GM21447 (cell line): ENCODE results near the gene EFEMP2.

Source experiments
- ATAC-seq: cut with Tn5 transposase; IDR thresholded peaks from one replicate; pipeline ENCODE4 v1.9.1; 2021; ENCODE audit not compliant: unreplicated experiment

Gene EFEMP2

GRCh38 chr11:65872586-65873317 is at the start of gene EFEMP2:
TSS of gene EFEMP2 (minus strand) at chr11:65872800. CDS start at chr11:65872354, 446 bp downstream.
- ATAC-seq: no peak

- ATAC-seq: no peak
These were observed 49.3 kb upstream of the EFEMP2 start for GRCh38 chr11:65921876-65922275.

GRCh38 chr11:65921033-65921555 is 48.5 kb upstream of the EFEMP2 start:
- no peak for ATAC-seq

GRCh38 chr11:65920372-65920802 is 47.8 kb upstream of the EFEMP2 start:
- ATAC-seq: no peak

GRCh38 chr11:65919573-65920371 is 47.2 kb upstream of the EFEMP2 start:
- peak; percentile 31 for ATAC-seq

GRCh38 chr11:65919141-65919572 is 46.6 kb upstream of the EFEMP2 start, which contains the start of gene DRAP1:
TSS of gene DRAP1 (plus strand) at chr11:65919426. CDS start at chr11:65919502, 76 bp downstream.
- ATAC-seq: peak; percentile 85

GRCh38 chr11:65918211-65919140 is 45.9 kb upstream of the EFEMP2 start, which contains the start of gene C11orf68:
TSS of gene C11orf68 (minus strand) at chr11:65919062. CDS start at chr11:65919031, 31 bp downstream.
- ATAC-seq: peak; percentile 50

GRCh38 chr11:65917434-65918210 is 45.0 kb upstream of the EFEMP2 start:
- no peak for ATAC-seq

GRCh38 chr11:65917077-65917433 is 44.5 kb upstream of the EFEMP2 start:
- no peak for ATAC-seq

GRCh38 chr11:65916391-65916790 is 43.8 kb upstream of the EFEMP2 start:
- no peak for ATAC-seq

- ATAC-seq: no peak
These were observed 43.2 kb upstream of the EFEMP2 start for GRCh38 chr11:65915821-65916251.

GRCh38 chr11:65915101-65915820 is 42.7 kb upstream of the EFEMP2 start:
- ATAC-seq: no peak

- ATAC-seq: no peak
These were observed 40.2 kb upstream of the EFEMP2 start for GRCh38 chr11:65912845-65913244.

GRCh38 chr11:65911682-65912568 is 39.3 kb upstream of the EFEMP2 start:
- ATAC-seq: no peak

- no peak for ATAC-seq
These were observed 35.3 kb upstream of the EFEMP2 start for GRCh38 chr11:65907878-65908277.

- ATAC-seq: no peak
These were observed 34.0 kb upstream of the EFEMP2 start for GRCh38 chr11:65906602-65907001.

GRCh38 chr11:65903715-65904114 is 31.1 kb upstream of the EFEMP2 start:
- ATAC-seq: no peak

GRCh38 chr11:65903068-65903481 is 30.5 kb upstream of the EFEMP2 start:
- no peak for ATAC-seq
